ENCODE data around the gene PTPRR.

DNA sequence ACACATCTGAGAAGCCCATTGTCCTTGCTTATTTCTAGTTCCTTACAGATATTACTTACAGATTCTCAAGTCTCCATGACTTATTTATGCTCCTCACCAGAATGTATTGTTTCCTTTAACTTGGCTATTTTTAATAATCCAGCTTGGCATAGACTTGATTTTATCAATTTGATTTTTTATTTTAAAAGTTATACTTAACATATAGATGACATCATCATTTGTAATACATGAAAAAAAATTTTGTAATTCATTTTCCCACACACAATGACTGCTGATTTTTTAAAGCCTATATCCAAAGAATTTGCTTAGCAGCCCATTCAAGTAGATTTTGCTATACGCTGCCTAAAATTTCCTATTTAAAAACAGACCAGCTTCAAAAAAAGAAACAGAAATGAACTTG, 39.8 kb downstream of the PTPRR start:
- TF ChIP-seq ARNTL (CRISPR knock-in tag; IDR thresholded peaks at IDR 0.05; ENCODE audit: borderline replicate concordance, low read depth) (no peak), ZNF565 (CRISPR knock-in tag; conservative IDR thresholded peaks at IDR 0.05; ENCODE audit: low read depth) (no peak), ZFP30 (CRISPR knock-in tag; IDR thresholded peaks at IDR 0.05) (no peak), ZFP3 (CRISPR knock-in tag; IDR thresholded peaks at IDR 0.05) (no peak), GLIS3 (CRISPR knock-in tag; IDR thresholded peaks at IDR 0.05) (no peak), ESRRG (CRISPR knock-in tag; IDR thresholded peaks at IDR 0.05) (no peak), CSRNP3 (CRISPR knock-in tag; IDR thresholded peaks at IDR 0.05) (no peak)
- TF ChIP-seq, protein P1, sequence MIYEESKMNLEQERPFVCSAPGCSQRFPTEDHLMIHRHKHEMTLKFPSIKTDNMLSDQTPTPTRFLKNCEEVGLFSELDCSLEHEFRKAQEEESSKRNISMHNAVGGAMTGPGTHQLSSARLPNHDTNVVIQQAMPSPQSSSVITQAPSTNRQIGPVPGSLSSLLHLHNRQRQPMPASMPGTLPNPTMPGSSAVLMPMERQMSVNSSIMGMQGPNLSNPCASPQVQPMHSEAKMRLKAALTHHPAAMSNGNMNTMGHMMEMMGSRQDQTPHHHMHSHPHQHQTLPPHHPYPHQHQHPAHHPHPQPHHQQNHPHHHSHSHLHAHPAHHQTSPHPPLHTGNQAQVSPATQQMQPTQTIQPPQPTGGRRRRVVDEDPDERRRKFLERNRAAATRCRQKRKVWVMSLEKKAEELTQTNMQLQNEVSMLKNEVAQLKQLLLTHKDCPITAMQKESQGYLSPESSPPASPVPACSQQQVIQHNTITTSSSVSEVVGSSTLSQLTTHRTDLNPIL (CRISPR knock-in tag; IDR thresholded peaks at IDR 0.05; ENCODE audit: low read depth) = no peak
- TF ChIP-seq, protein P2, sequence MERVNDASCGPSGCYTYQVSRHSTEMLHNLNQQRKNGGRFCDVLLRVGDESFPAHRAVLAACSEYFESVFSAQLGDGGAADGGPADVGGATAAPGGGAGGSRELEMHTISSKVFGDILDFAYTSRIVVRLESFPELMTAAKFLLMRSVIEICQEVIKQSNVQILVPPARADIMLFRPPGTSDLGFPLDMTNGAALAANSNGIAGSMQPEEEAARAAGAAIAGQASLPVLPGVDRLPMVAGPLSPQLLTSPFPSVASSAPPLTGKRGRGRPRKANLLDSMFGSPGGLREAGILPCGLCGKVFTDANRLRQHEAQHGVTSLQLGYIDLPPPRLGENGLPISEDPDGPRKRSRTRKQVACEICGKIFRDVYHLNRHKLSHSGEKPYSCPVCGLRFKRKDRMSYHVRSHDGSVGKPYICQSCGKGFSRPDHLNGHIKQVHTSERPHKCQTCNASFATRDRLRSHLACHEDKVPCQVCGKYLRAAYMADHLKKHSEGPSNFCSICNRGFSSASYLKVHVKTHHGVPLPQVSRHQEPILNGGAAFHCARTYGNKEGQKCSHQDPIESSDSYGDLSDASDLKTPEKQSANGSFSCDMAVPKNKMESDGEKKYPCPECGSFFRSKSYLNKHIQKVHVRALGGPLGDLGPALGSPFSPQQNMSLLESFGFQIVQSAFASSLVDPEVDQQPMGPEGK (CRISPR knock-in tag; IDR thresholded peaks at IDR 0.05; ENCODE audit: borderline replicate concordance) = no peak
- TF ChIP-seq, protein P3, sequence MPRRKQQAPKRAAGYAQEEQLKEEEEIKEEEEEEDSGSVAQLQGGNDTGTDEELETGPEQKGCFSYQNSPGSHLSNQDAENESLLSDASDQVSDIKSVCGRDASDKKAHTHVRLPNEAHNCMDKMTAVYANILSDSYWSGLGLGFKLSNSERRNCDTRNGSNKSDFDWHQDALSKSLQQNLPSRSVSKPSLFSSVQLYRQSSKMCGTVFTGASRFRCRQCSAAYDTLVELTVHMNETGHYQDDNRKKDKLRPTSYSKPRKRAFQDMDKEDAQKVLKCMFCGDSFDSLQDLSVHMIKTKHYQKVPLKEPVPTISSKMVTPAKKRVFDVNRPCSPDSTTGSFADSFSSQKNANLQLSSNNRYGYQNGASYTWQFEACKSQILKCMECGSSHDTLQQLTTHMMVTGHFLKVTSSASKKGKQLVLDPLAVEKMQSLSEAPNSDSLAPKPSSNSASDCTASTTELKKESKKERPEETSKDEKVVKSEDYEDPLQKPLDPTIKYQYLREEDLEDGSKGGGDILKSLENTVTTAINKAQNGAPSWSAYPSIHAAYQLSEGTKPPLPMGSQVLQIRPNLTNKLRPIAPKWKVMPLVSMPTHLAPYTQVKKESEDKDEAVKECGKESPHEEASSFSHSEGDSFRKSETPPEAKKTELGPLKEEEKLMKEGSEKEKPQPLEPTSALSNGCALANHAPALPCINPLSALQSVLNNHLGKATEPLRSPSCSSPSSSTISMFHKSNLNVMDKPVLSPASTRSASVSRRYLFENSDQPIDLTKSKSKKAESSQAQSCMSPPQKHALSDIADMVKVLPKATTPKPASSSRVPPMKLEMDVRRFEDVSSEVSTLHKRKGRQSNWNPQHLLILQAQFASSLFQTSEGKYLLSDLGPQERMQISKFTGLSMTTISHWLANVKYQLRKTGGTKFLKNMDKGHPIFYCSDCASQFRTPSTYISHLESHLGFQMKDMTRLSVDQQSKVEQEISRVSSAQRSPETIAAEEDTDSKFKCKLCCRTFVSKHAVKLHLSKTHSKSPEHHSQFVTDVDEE (CRISPR knock-in tag; IDR thresholded peaks at IDR 0.05) = no peak

Measured in SK-N-SH treated with all-trans-retinoic acid at 6 μM for 48 hours (cell line).